Measurements from ENCODE around the gene OR8G1. TPM values are rescaled to one million over a fixed set of nuclear protein-coding genes. Genes with fewer than 3 reads are reported as not detected.
"Not testable (repeated sequence)": the region's sequence is repeated elsewhere in the genome, so short reads cannot be mapped to it uniquely, and the experiment has no call there.

Gene OR8G1
- total RNA-seq, 1 experiment from 2014 or later: not detected

- no peak for DNase-seq (ENCODE audit: extremely low read depth, low read depth)
These were observed 7.5 kb upstream of the OR8G1 start for GRCh38 chr11:124233376-124233775.

- DNase-seq (ENCODE audit: extremely low read depth, low read depth): no peak
These were observed 2.4 kb upstream of the OR8G1 start for GRCh38 chr11:124238512-124238911.

DNA sequence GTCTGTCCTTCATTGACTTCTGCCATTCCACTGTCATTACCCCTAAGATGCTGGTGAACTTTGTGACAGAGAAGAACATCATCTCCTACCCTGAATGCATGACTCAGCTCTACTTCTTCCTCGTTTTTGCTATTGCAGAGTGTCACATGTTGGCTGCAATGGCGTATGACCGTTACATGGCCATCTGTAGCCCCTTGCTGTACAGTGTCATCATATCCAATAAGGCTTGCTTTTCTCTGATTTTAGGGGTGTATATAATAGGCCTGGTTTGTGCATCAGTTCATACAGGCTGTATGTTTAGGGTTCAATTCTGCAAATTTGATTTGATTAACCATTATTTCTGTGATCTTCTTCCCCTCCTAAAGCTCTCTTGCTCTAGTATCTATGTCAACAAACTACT is 9.0 kb downstream of the OR8G1 start:
- not testable (repeated sequence) for DNase-seq (ENCODE audit: extremely low read depth, low read depth)

DNA sequence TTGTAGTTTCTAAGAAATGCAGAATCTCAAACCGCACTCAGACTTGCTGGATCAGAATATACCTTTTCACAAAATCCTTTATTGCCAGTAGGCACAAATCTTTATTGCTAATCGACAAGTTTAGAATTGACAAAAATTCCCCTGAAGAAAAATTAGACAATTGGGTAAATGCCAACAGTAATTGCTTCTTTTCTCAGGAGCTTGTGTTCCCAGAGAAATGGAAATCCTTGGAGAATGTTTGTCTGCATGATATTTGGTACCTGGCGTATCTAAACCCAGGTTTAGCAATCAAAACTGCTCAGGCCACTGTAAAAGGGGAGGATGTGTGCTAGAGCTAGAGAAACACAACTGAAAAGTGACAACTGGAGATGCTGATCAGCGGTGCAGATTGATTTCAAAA is 15.2 kb downstream of the OR8G1 start, which contains the start of gene OR8G5:
Gene OR8G5, plus strand, starts transcription at position 301 of the 400 bp plus-strand sequence. CDS start 8,556 bp downstream, outside the sequence.
- no peak for DNase-seq (ENCODE audit: extremely low read depth, low read depth)

DNA sequence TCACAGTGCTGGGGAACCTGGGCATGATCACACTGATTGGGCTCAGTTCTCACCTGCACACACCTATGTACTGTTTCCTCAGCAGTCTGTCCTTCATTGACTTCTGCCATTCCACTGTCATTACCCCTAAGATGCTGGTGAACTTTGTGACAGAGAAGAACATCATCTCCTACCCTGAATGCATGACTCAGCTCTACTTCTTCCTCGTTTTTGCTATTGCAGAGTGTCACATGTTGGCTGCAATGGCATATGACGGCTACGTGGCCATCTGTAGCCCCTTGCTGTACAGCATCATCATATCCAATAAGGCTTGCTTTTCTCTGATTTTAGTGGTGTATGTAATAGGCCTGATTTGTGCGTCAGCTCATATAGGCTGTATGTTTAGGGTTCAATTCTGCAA is 24.1 kb downstream of the OR8G1 start:
- not testable (repeated sequence) for DNase-seq (ENCODE audit: extremely low read depth, low read depth)

- DNase-seq (ENCODE audit: extremely low read depth, low read depth): not testable (repeated sequence)
These were observed 30.0 kb downstream of the OR8G1 start for GRCh38 chr11:124270886-124271285.

DNA sequence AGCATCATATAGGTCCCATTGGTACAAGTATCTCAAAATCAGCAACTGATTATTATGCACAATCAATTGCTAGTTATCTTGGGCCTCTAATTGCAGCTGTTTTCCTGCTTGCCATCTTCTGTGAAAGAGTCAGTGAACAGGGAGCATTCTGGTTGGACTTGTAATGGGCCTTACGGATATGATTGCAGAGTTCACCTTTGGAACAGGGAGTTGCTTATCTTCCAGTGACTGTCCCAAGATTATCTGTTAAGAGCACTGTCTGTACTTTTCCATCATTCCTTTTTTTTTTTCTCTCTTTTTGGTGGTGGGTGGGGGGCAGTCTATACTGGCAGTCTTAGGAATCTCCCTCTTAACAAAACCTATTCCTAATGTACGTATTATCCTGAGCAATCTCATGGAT is 33.1 kb downstream of the OR8G1 start:
- DNase-seq (ENCODE audit: extremely low read depth, low read depth): no peak

GRCh38 chr11:124276081-124276480 is 35.2 kb downstream of the OR8G1 start:
- DNase-seq (ENCODE audit: extremely low read depth, low read depth): no peak

GRCh38 chr11:124277207-124277606 is 36.3 kb downstream of the OR8G1 start:
- no peak for DNase-seq (ENCODE audit: extremely low read depth, low read depth)

DNA sequence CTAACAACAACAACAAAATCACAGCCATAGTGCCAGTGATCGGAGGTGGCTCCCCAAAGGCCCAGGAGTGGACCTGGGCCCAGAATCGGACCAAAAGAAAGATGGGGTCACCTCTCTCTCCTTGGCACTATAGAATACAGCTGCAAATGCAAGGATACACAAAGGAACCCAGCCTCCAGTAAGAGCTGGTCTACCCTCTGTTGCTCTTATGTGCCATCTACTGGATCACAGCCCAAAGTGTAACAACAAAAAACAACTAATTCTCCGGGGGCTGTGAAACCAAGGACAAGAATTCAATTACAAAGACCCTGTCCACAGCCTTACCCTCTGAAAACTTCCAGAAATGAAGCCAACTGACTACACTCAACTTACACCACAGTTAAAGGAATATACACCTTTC is 36.9 kb downstream of the OR8G1 start:
- DNase-seq (ENCODE audit: extremely low read depth, low read depth): peak; percentile 19

- DNase-seq (ENCODE audit: extremely low read depth, low read depth): no peak
These were observed 37.4 kb downstream of the OR8G1 start for GRCh38 chr11:124278261-124278660.

GRCh38 chr11:124285610-124286344 is 44.9 kb downstream of the OR8G1 start:
- DNase-seq (ENCODE audit: extremely low read depth, low read depth): peak; percentile 65

DNA sequence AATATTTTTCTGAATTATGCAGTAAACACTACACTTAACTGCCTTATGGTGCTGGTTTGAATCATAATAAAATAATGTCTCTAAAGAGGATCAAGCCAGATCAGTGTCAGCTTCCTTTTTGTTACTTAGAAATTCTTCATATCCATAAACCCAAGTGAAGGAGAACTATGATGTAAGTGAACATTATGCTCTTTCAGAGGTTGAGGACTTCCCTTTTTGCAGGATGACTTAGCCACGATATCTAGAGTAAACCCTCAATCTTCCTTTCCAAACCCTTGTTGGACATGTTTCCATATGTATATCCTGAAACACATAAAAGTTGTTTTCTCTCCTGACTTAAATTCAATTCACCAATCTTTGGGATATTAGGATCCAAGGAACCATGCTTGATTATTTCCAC is 53.8 kb downstream of the OR8G1 start:
- no peak for DNase-seq (ENCODE audit: extremely low read depth, low read depth)

DNA sequence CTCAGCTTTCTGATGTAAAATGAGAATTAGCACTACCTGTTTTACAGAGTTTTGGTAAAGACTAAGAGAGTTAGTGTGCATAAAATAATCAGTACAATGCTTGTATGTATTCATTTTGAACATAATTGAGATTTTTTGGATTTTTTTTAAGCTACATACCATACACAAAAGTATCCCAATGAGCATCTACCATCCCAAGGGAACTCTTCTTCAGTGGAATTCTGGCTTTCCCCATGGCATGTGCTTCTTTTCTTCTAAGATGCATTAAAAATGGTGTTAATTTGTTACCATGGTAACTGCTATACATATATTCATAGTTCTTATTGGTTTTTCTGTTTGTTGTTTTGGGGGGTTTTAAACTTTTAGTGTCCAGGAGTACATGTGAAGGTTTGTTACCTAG is 55.1 kb downstream of the OR8G1 start:
- DNase-seq (ENCODE audit: extremely low read depth, low read depth): no peak

DNA sequence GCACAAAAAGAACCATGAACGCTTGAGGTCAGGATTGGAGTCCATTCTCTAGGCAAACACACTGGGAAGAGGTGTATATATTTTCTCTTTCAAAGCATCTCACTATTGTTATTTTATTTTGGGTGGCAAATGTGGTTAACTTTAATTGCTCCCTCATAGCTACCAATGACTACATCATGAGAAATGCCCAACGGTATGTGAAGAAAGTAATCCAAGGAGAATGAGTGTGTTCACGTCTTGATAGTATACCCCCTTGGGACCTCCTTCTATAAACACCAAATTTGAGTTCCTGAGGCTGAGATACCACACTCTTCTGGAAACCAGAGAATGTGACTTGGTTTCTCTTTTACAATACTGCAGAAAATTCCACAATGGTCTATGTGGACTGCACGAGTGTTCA is 57.0 kb downstream of the OR8G1 start:
- no peak for DNase-seq (ENCODE audit: extremely low read depth, low read depth)

DNA sequence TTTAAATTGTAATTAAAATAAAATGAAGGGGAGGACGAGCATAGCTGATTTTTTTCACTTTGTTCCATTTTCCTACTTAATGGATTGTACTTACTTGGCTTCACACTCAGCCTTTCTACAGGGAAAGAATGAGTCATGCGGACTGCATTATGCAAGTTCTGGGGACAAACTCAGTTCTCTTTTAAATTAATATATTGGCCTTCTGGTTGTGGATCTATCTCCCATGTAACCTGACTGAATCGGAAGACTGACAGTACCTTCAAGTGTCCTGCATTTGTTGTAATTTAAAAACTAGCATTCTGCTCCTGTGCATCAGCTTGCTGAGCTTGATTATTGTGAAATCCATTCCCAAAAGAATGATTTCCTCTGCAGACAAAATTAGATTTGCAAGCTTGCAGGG is 60.7 kb downstream of the OR8G1 start:
- DNase-seq (ENCODE audit: extremely low read depth, low read depth): no peak

DNA sequence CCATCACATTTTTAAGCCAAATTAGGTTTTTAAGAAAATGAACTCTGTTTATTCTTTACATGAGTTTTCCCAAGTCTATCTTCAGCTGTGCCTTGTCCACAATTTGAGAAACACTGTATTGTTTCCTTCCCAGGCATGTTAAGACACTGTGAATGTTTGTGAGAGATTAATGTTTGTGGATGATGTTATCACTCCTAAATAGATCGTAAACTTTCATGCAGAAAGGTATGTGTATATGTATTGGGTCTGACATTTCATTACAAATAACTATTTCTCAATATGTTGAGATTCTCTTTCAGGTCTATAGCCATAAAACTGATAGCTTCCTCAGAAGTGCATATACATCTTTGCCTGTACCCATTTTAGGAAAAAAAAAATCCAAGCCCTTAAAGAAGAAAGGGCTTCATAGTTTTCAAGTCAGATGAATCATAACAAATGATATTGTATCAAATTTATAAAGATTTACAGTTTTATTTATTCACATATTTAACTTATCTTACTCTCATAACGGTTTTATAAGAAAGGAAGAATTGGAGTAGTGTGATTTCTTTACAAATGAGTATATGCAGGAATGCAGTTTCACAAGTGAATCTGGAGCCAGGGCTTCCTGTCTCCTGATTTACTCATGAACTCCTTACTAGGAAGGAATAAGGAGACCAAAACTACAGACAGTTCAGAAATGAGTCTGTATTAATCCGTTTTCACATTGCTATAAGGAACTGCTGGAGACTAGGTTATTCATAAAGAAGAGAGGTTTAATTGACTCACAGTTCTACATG is 61.6 kb downstream of the OR8G1 start:
- DNase-seq (ENCODE audit: extremely low read depth, low read depth): no peak

Other genes starting within 250 kb of the OR8G1 start
- not detected in 2 replicates for gene OR10G6, start 245.9 kb upstream of the OR8G1 start, total RNA-seq (2014; rRNA removed; shearing (Covaris generic))
- not detected in 2 replicates for gene OR10G4, start 228.1 kb upstream of the OR8G1 start, total RNA-seq (2014; rRNA removed; shearing (Covaris generic))
- not detected in 2 replicates for gene OR10G9, start 218.1 kb upstream of the OR8G1 start, total RNA-seq (2014; rRNA removed; shearing (Covaris generic))
- gene OR10G8, start 214.3 kb upstream of the OR8G1 start, total RNA-seq (2014; rRNA removed; shearing (Covaris generic)): not detected in 2 replicates
- not detected in 2 replicates for gene OR10G7, start 199.8 kb upstream of the OR8G1 start, total RNA-seq (2014; rRNA removed; shearing (Covaris generic))
- 15.8 and 16.4 TPM in 2 replicates for gene VWA5A, start 125.6 kb upstream of the OR8G1 start, total RNA-seq (2014; rRNA removed; shearing (Covaris generic))
- not detected in 2 replicates for gene OR10D3, start 57.8 kb upstream of the OR8G1 start, total RNA-seq (2014; rRNA removed; shearing (Covaris generic))
- gene OR8G5, start 15.3 kb downstream of the OR8G1 start, total RNA-seq (2014; rRNA removed; shearing (Covaris generic)): not detected in 2 replicates
- gene OR8D1, start 72.9 kb downstream of the OR8G1 start, total RNA-seq (2014; rRNA removed; shearing (Covaris generic)): not detected in 2 replicates
- not detected in 2 replicates for gene OR8D2, start 79.1 kb downstream of the OR8G1 start, total RNA-seq (2014; rRNA removed; shearing (Covaris generic))
- gene OR8B2, start 143.4 kb downstream of the OR8G1 start, total RNA-seq (2014; rRNA removed; shearing (Covaris generic)): not detected in 2 replicates
- gene OR8B3, start 157.9 kb downstream of the OR8G1 start, total RNA-seq (2014; rRNA removed; shearing (Covaris generic)): not detected in 2 replicates
- gene OR8B4, start 183.8 kb downstream of the OR8G1 start, total RNA-seq (2014; rRNA removed; shearing (Covaris generic)): not detected in 2 replicates
- not detected in 2 replicates for gene OR8B8, start 204.6 kb downstream of the OR8G1 start, total RNA-seq (2014; rRNA removed; shearing (Covaris generic))